Glomerular visceral epithelial cell (primary cell): Measurements from ENCODE around the gene ZMYND8.
"Not testable (repeated sequence)": the region's sequence is repeated elsewhere in the genome, so short reads cannot be mapped to it uniquely, and the experiment has no call there.

Experiments used
- DNase-seq: peaks from one replicate; pipeline ENCODE4 v3.0.0-alpha.2; 2016; ENCODE audit errors: extremely low spot score

Gene ZMYND8

GRCh38 chr20:47246061-47246777 lies 110.3 kb downstream of the ZMYND8 start:
- DNase-seq: no peak

- DNase-seq: not testable (repeated sequence)
Observed at GRCh38 chr20:47245166-47245565, 111.3 kb downstream of the ZMYND8 start.

- DNase-seq: no peak
Observed at GRCh38 chr20:47244451-47244850, 112.0 kb downstream of the ZMYND8 start.

- no peak for DNase-seq
Observed at GRCh38 chr20:47243532-47244305, 112.8 kb downstream of the ZMYND8 start.

- DNase-seq: no peak
Observed at GRCh38 chr20:47243003-47243402, 113.5 kb downstream of the ZMYND8 start.

GRCh38 chr20:47241345-47241781 lies 115.1 kb downstream of the ZMYND8 start:
- DNase-seq: no peak

GRCh38 chr20:47240096-47240495 lies 116.4 kb downstream of the ZMYND8 start:
- DNase-seq: not testable (repeated sequence)

GRCh38 chr20:47239719-47240067 lies 116.8 kb downstream of the ZMYND8 start:
- no peak for DNase-seq

- no peak for DNase-seq
Observed at GRCh38 chr20:47238780-47239718, 117.5 kb downstream of the ZMYND8 start.

GRCh38 chr20:47237715-47238114 lies 118.8 kb downstream of the ZMYND8 start:
- DNase-seq: no peak

- no peak for DNase-seq
Observed at GRCh38 chr20:47236639-47236900, 119.9 kb downstream of the ZMYND8 start.

GRCh38 chr20:47235853-47236638 lies 120.5 kb downstream of the ZMYND8 start:
- DNase-seq: no peak

- DNase-seq: no peak
Observed at GRCh38 chr20:47235111-47235510, 121.4 kb downstream of the ZMYND8 start.

GRCh38 chr20:47233333-47234188 lies 122.9 kb downstream of the ZMYND8 start:
- peak; percentile 13 for DNase-seq

GRCh38 chr20:47232518-47232917 lies 124.0 kb downstream of the ZMYND8 start:
- DNase-seq: no peak

GRCh38 chr20:47231382-47232039 lies 125.0 kb downstream of the ZMYND8 start:
- DNase-seq: no peak

- DNase-seq: no peak
Observed at GRCh38 chr20:47230811-47231256, 125.7 kb downstream of the ZMYND8 start.

- DNase-seq: no peak
Observed at GRCh38 chr20:47228654-47229053, 127.8 kb downstream of the ZMYND8 start.

- DNase-seq: no peak
Observed at GRCh38 chr20:47227576-47227975, 128.9 kb downstream of the ZMYND8 start.

- DNase-seq: no peak
Observed at GRCh38 chr20:47227119-47227518, 129.4 kb downstream of the ZMYND8 start.
